Limb (tissue), 2 donors: ENCODE measurements around the gene TEX54.
A peak's percentile ranks its signal among the peaks of the same experiment; 100 is the strongest.
"Not testable (repeated sequence)": the region's sequence is repeated elsewhere in the genome, so short reads cannot be mapped to it uniquely, and the experiment has no call there.

ENCODE experiments used
- DNase-seq, 2 donors: peaks; one replicate each; pipeline ENCODE4 v3.0.0-alpha.2; 2016; ENCODE audit errors: extremely low spot score in 2 of 2

The TEX54 gene

GRCh38 chr11:62832336-62833234 lies at the start of gene TEX54:
TSS of gene TEX54 (minus strand) at chr11:62832841.
- no peak for DNase-seq

- no peak for DNase-seq
Observed at GRCh38 chr11:62882431-62882749, 49.7 kb upstream of the TEX54 start.

GRCh38 chr11:62881579-62882430 lies 49.2 kb upstream of the TEX54 start:
- DNase-seq = peak in 1 of 2 donors; percentile 88

GRCh38 chr11:62880803-62881578 lies 48.4 kb upstream of the TEX54 start, which contains the start of gene SLC3A2:
TSS of gene SLC3A2 (plus strand) at chr11:62880896. CDS start at chr11:62881024, 128 bp downstream.
- DNase-seq = peak; percentile 81 to 94

- DNase-seq = peak in 1 of 2 donors; percentile 86
Observed at GRCh38 chr11:62880231-62880802, 47.7 kb upstream of the TEX54 start.

- no peak for DNase-seq
Observed at GRCh38 chr11:62879235-62879978, 46.8 kb upstream of the TEX54 start.

GRCh38 chr11:62876712-62877111 lies 44.1 kb upstream of the TEX54 start:
- no peak for DNase-seq

GRCh38 chr11:62875698-62876478 lies 43.2 kb upstream of the TEX54 start:
- no peak for DNase-seq

GRCh38 chr11:62874851-62875250 lies 42.2 kb upstream of the TEX54 start:
- no peak for DNase-seq

- no peak for DNase-seq
Observed at GRCh38 chr11:62865635-62866034, 33.0 kb upstream of the TEX54 start.

GRCh38 chr11:62863687-62864335 lies 31.2 kb upstream of the TEX54 start:
- DNase-seq = no peak

GRCh38 chr11:62861564-62862192 lies 29.0 kb upstream of the TEX54 start:
- not testable (repeated sequence) for DNase-seq

- no peak for DNase-seq
Observed at GRCh38 chr11:62860835-62861563, 28.4 kb upstream of the TEX54 start.

GRCh38 chr11:62859281-62859703 lies 26.7 kb upstream of the TEX54 start:
- not testable (repeated sequence) for DNase-seq

GRCh38 chr11:62858201-62858600 lies 25.6 kb upstream of the TEX54 start:
- no peak for DNase-seq

- no peak for DNase-seq
Observed at GRCh38 chr11:62857541-62857982, 24.9 kb upstream of the TEX54 start.

- peak in 1 of 2 donors; percentile 13 for DNase-seq
Observed at GRCh38 chr11:62856333-62856895, 23.8 kb upstream of the TEX54 start.
